ENCODE results near the gene ENDOU.

- TF ChIP-seq POLR2AphosphoS5 (IDR thresholded peaks at IDR 0.05; ENCODE audit: low read depth, low read length), result no peak
- no peak for TF ChIP-seq POLR2A (IDR thresholded peaks at IDR 0.05; ENCODE audit: low read depth, low read length)
- no peak for TF ChIP-seq TAF1 (IDR thresholded peaks at IDR 0.05; ENCODE audit: low read depth, low read length)
- TF ChIP-seq POU2F2 (IDR thresholded peaks at IDR 0.05; ENCODE audit: low read depth, low read length), result no peak
Measured at GRCh38 chr12:47736216-47736615, 10.9 kb upstream of the ENDOU start.

All from GM12891 (cell line).